Astrocyte (in vitro differentiated cells and primary cell): Measurements from ENCODE around the gene FAM81A. TPM values are rescaled to one million over a fixed set of nuclear protein-coding genes. Genes with fewer than 3 reads are reported as not detected.
"Not testable (repeated sequence)": the region's sequence is repeated elsewhere in the genome, so short reads cannot be mapped to it uniquely, and the experiment has no call there.

Experiments used
- DNase-seq: peaks from one replicate; pipeline ENCODE4 v3.0.0-alpha.2; 2010; ENCODE audit warnings: low read depth
- FAIRE-seq: peaks from 2 replicates; lab custom pipeline; 2011; peaks lifted over from hg19 to GRCh38; lab: Jason Lieb, UNC
- H2AFZ ChIP-seq: 2 replicates; pipeline ENCODE4 v1.6.0; 2012; ENCODE audit warnings: low read depth, low read length, inconsistent platforms
- H3K27ac ChIP-seq: 2 replicates; pipeline ENCODE4 v1.5.1; 2011; ENCODE audit warnings: low read depth, low read length, inconsistent platforms
- H3K27me3 ChIP-seq: 2 replicates; pipeline ENCODE4 v1.6.0; 2011; ENCODE audit warnings: low read length, inconsistent platforms; ENCODE audit not compliant: insufficient read depth
- H3K36me3 ChIP-seq: 2 replicates; pipeline ENCODE4 v1.5.1; 2011; ENCODE audit warnings: low read length, inconsistent platforms; ENCODE audit not compliant: insufficient read depth
- H3K4me1 ChIP-seq: 2 replicates; pipeline ENCODE4 v1.5.1; 2011; ENCODE audit warnings: low read length, inconsistent platforms; ENCODE audit not compliant: insufficient read depth
- H3K4me2 ChIP-seq: 2 replicates; pipeline ENCODE4 v1.6.0; 2012; ENCODE audit warnings: low read length, inconsistent platforms
- H3K4me3 ChIP-seq: 2 replicates; pipeline ENCODE4 v1.5.1; 2011; ENCODE audit warnings: low read depth, mild to moderate bottlenecking, low read length, inconsistent platforms; ENCODE audit not compliant: insufficient read depth
- H3K79me2 ChIP-seq: 2 replicates; pipeline ENCODE4 v1.6.0; 2012; ENCODE audit warnings: mild to moderate bottlenecking, low read length, inconsistent platforms; ENCODE audit not compliant: insufficient read depth
- H3K9ac ChIP-seq: 2 replicates; pipeline ENCODE4 v1.6.0; 2012; ENCODE audit warnings: mild to moderate bottlenecking, low read length, inconsistent platforms
- H3K9me3 ChIP-seq: 2 replicates; pipeline ENCODE4 v1.5.1; 2012; ENCODE audit warnings: low read depth, mild to moderate bottlenecking, low read length, inconsistent platforms; ENCODE audit not compliant: insufficient read depth
- H4K20me1 ChIP-seq: 2 replicates; pipeline ENCODE4 v1.6.0; 2012; ENCODE audit warnings: low read length, inconsistent platforms; ENCODE audit not compliant: insufficient read depth
- H3K27ac Mint-ChIP-seq: one replicate; pipeline ENCODE4 v1.8.0; 2021; ENCODE audit warnings: mild to moderate bottlenecking, mixed read lengths; ENCODE audit not compliant: unreplicated experiment
- H3K27me3 Mint-ChIP-seq: one replicate; pipeline ENCODE4 v1.8.0; 2021; ENCODE audit warnings: low read depth, mixed read lengths; ENCODE audit not compliant: unreplicated experiment
- H3K36me3 Mint-ChIP-seq: one replicate; pipeline ENCODE4 v1.8.0; 2021; ENCODE audit warnings: low read depth, mixed read lengths; ENCODE audit not compliant: unreplicated experiment
- H3K4me1 Mint-ChIP-seq: one replicate; pipeline ENCODE4 v1.8.0; 2021; ENCODE audit warnings: low read depth, mixed read lengths; ENCODE audit not compliant: unreplicated experiment
- H3K4me3 Mint-ChIP-seq: one replicate; pipeline ENCODE4 v1.8.0; 2021; ENCODE audit warnings: mild to moderate bottlenecking, moderate library complexity, mixed read lengths; ENCODE audit not compliant: unreplicated experiment
- H3K9me3 Mint-ChIP-seq: one replicate; pipeline ENCODE4 v1.8.0; 2021; ENCODE audit warnings: mild to moderate bottlenecking, mixed read lengths; ENCODE audit not compliant: unreplicated experiment
- EZH2 ChIP-seq: IDR thresholded peaks from 2 replicates; pipeline ENCODE4 v1.6.1; 2012; ENCODE audit warnings: mild to moderate bottlenecking, low read length, inconsistent platforms; ENCODE audit not compliant: insufficient read depth
- total RNA-seq: library from RNA; stranded (reverse); gene quantifications from 2 replicates; pipeline ENCODE4 v1.2.1, GENCODE V29; 2021
- TF ChIP-seq, protein P1 (sequence below): IDR thresholded peaks from 2 replicates; pipeline ENCODE4 v1.5.1; 2011; ENCODE audit warnings: low read depth, mild to moderate bottlenecking, inconsistent platforms, low read length, moderate library complexity; ENCODE audit not compliant: insufficient read depth

FAM81A gene
- total RNA-seq, 1 donor from 2014 or later: 0.73 TPM

DNA sequence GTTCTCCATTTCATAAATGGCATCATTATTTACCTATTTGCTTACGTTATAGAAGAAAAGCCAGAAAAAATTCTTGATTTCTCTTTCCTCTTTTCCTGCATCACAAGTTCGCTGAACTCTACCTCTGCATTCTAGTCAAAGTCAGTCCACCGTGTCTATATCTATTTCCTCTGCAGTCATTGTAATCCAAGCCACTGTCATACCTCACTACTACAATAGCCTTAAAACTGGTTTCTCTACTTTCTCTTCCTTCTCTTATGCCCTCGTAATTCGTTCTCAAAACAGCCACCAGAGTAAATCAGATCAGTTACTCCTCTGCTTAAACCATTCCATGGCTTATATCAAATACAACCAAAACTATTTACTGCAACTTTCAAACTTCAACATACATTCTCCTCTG lies 13.4 kb upstream of the FAM81A start:
- TF ChIP-seq, protein P1, sequence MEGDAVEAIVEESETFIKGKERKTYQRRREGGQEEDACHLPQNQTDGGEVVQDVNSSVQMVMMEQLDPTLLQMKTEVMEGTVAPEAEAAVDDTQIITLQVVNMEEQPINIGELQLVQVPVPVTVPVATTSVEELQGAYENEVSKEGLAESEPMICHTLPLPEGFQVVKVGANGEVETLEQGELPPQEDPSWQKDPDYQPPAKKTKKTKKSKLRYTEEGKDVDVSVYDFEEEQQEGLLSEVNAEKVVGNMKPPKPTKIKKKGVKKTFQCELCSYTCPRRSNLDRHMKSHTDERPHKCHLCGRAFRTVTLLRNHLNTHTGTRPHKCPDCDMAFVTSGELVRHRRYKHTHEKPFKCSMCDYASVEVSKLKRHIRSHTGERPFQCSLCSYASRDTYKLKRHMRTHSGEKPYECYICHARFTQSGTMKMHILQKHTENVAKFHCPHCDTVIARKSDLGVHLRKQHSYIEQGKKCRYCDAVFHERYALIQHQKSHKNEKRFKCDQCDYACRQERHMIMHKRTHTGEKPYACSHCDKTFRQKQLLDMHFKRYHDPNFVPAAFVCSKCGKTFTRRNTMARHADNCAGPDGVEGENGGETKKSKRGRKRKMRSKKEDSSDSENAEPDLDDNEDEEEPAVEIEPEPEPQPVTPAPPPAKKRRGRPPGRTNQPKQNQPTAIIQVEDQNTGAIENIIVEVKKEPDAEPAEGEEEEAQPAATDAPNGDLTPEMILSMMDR: no peak
- TF ChIP-seq EZH2: no peak
- H3K27ac ChIP-seq: no peak overlapping the region
- H3K79me2 ChIP-seq: no peaks in the 10 kb centered on the region
- Mint-ChIP-seq H3K36me3 (no peaks in the 10 kb centered on the region), H3K27me3 (peaks cover 26% of the 10 kb centered on the region), H3K9me3 (no peaks in the 10 kb centered on the region), H3K4me3 (no peak overlapping the region), H3K27ac (no peak overlapping the region), H3K4me1 (no peaks in the 10 kb centered on the region)
- no peak for DNase-seq
- no peaks in the 10 kb centered on the region for H3K4me1 ChIP-seq
- H3K36me3 ChIP-seq: no peaks in the 10 kb centered on the region
- no peak overlapping the region for H2AFZ ChIP-seq
- no peak overlapping the region for H3K9ac ChIP-seq
- H3K27me3 ChIP-seq: peaks cover 7% of the 10 kb centered on the region
- no peaks in the 10 kb centered on the region for H4K20me1 ChIP-seq
- H3K4me2 ChIP-seq: no peak overlapping the region
- no peak for FAIRE-seq
- no peaks in the 10 kb centered on the region for H3K9me3 ChIP-seq
- H3K4me3 ChIP-seq: no peak overlapping the region

DNA sequence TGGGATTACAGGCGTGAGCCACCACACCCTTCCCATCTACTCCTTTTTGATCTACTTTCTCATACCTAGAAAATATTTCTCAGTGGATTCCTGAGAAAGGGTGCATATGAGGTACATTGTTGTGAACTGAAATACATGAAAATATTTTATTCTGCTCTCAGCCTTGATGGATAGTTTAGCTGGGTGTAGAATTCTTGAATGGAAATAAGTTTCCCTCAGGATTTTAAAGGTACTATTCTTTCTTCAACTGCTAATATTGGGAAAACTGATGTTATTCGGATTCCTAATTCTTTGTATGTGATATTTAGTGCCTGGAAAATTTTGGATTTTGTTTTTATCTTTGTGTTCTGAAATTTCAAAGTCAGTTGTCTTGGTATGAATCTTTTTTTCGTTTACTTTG lies 9.1 kb upstream of the FAM81A start:
- H3K4me3 ChIP-seq, H3K9me3 Mint-ChIP-seq, H3K36me3 ChIP-seq, H3K27ac Mint-ChIP-seq, FAIRE-seq, H3K27me3 ChIP-seq, H4K20me1 ChIP-seq, H3K9ac ChIP-seq, H3K4me1 Mint-ChIP-seq, H3K4me1 ChIP-seq, H3K9me3 ChIP-seq, H3K4me2 ChIP-seq, H3K27ac ChIP-seq, H3K79me2 ChIP-seq, H3K36me3 Mint-ChIP-seq, DNase-seq, H3K4me3 Mint-ChIP-seq, H2AFZ ChIP-seq: not testable (repeated sequence)
- peaks cover 15% of the 10 kb centered on the region for H3K27me3 Mint-ChIP-seq

DNA sequence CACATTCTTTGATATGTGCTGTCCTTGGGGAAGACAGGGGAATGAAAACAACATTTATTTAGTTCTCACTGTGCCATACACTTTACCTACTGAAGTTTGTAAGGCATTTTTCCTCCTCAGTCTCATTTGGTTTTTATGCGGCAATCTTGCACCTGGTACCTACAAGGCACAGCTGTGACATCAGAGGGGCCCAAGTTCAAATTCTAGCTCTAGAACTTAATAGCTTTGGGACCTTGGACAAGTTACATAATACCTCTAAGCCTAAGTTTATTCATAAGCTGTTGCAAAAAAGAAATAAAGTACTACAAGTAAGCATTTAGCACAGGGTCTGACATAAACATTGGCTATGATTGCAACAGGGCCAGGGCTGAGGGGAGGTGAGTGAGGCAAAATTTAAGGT lies 5.6 kb upstream of the FAM81A start:
- FAIRE-seq (no peak), DNase-seq (no peak)
- H3K4me3 Mint-ChIP-seq: no peak overlapping the region
- H3K27ac Mint-ChIP-seq: no peak overlapping the region
- no peaks in the 10 kb centered on the region for H3K36me3 Mint-ChIP-seq
- Histone ChIP-seq H3K4me2 (no peak overlapping the region), H3K27ac (no peak overlapping the region), H4K20me1 (no peaks in the 10 kb centered on the region), H3K9ac (no peak overlapping the region), H3K4me3 (no peak overlapping the region), H3K36me3 (no peaks in the 10 kb centered on the region), H3K27me3 (peaks cover 29% of the 10 kb centered on the region), H3K79me2 (no peaks in the 10 kb centered on the region), H3K9me3 (no peaks in the 10 kb centered on the region), H2AFZ (no peak overlapping the region), H3K4me1 (peaks cover 4% of the 10 kb centered on the region)
- TF ChIP-seq EZH2: no peak
- TF ChIP-seq, protein P1: no peak
- H3K9me3 Mint-ChIP-seq: no peaks in the 10 kb centered on the region
- H3K27me3 Mint-ChIP-seq: peaks cover 26% of the 10 kb centered on the region
- peaks cover 4% of the 10 kb centered on the region for H3K4me1 Mint-ChIP-seq
